ENCODE measurements around the gene TCAIM. TPM values are rescaled to one million over a fixed set of nuclear protein-coding genes. Genes with fewer than 3 reads are reported as not detected.

The TCAIM gene
- total and polyA plus RNA-seq, 9 of the 15 experiments (the other 6 are each of a cell fraction or from before 2014, with no cell fraction given), result 19.7 to 53.3 (median 36.9) TPM

DNA sequence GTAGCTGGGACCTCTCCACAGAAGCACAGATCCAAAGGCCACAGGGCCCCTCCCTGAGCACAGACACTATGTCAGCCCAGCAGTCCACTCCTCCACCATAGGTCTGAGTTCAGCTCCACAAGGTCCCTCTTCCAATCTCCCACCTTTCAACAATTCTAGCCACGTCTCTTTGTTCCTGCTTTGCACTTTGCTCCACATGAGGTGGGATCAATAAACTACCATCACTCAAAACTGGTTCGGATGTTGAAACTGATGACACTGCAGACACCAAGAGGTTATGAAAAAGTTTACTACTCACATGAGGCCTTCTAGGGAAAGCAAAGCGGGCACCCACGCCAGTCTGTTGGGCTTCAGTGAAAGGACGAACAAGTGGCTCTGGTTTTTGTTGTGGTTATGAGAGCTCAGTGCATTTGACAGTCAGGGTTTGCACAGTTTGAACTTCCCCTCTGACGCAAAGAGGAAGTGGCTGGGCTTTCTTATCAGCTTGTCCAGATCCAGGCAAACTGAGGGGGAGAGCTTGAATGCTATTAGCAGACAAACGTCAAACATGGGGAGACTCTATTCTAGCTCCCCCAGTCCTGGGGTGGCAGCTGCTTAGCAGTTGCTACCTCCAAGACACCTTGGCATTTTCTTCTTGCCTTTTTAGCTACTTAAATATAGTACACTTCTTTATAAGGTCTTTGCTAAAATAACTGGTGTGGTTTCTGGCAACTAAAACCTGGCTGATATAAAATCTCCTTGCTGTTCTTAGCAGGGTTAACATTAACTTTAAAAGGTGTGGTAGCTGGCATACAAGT, 101.1 kb downstream of the TCAIM start (continued):
- TF ChIP-seq ZNF175 (CRISPR knock-in tag; IDR thresholded peaks at IDR 0.05; ENCODE audit: low read depth), result peak; percentile 97
- TF ChIP-seq SAP30 (IDR thresholded peaks at IDR 0.05; ENCODE audit: borderline replicate concordance, insufficient read depth, low read depth, low read length, poor library complexity, severe bottlenecking), result peak; percentile 76
- peak; percentile 90 to 92 for TF ChIP-seq TRIM24 (IDR thresholded peaks at IDR 0.05)
- TF ChIP-seq DDX20 (tag; IDR thresholded peaks at IDR 0.05; ENCODE audit: low read depth), result 0 out of 2 replicates have a peak, but pooled peaks have one; percentile 18
- peak; percentile 80; the same call in 1 of the 2 replicates for TF ChIP-seq ZNF197 (CRISPR knock-in tag; IDR thresholded peaks at IDR 0.05; ENCODE audit: low read depth)
- TF ChIP-seq TAF7 (tag; IDR thresholded peaks at IDR 0.05), result peak; percentile 57; the same call in 1 of the 2 replicates
- TF ChIP-seq TRIM28 (IDR thresholded peaks at IDR 0.05), result peak; percentile 50; the same call in 1 of the 2 replicates
- TF ChIP-seq, protein P1, sequence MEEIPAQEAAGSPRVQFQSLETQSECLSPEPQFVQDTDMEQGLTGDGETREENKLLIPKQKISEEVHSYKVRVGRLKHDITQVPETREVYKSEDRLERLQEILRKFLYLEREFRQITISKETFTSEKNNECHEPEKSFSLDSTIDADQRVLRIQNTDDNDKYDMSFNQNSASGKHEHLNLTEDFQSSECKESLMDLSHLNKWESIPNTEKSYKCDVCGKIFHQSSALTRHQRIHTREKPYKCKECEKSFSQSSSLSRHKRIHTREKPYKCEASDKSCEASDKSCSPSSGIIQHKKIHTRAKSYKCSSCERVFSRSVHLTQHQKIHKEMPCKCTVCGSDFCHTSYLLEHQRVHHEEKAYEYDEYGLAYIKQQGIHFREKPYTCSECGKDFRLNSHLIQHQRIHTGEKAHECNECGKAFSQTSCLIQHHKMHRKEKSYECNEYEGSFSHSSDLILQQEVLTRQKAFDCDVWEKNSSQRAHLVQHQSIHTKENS (CRISPR knock-in tag; IDR thresholded peaks at IDR 0.05), result no peak
- no peak; the same call in 1 of the 2 replicates for TF ChIP-seq CHD2 (IDR thresholded peaks at IDR 0.05; ENCODE audit: low read depth, low read length)
- TF ChIP-seq, protein P2, sequence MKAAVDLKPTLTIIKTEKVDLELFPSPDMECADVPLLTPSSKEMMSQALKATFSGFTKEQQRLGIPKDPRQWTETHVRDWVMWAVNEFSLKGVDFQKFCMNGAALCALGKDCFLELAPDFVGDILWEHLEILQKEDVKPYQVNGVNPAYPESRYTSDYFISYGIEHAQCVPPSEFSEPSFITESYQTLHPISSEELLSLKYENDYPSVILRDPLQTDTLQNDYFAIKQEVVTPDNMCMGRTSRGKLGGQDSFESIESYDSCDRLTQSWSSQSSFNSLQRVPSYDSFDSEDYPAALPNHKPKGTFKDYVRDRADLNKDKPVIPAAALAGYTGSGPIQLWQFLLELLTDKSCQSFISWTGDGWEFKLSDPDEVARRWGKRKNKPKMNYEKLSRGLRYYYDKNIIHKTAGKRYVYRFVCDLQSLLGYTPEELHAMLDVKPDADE (conservative IDR thresholded peaks at IDR 0.05; ENCODE audit: control insufficient read depth, low read depth, low read length), result peak; percentile 92
- TF ChIP-seq ERF (CRISPR knock-in tag; IDR thresholded peaks at IDR 0.05), result peak; percentile 30; the same call in 1 of the 2 replicates
- peak; percentile 93; the same call in 1 of the 2 replicates for TF ChIP-seq PHF21A (IDR thresholded peaks at IDR 0.05; ENCODE audit: borderline replicate concordance, low read depth)
- TF ChIP-seq, protein P3, sequence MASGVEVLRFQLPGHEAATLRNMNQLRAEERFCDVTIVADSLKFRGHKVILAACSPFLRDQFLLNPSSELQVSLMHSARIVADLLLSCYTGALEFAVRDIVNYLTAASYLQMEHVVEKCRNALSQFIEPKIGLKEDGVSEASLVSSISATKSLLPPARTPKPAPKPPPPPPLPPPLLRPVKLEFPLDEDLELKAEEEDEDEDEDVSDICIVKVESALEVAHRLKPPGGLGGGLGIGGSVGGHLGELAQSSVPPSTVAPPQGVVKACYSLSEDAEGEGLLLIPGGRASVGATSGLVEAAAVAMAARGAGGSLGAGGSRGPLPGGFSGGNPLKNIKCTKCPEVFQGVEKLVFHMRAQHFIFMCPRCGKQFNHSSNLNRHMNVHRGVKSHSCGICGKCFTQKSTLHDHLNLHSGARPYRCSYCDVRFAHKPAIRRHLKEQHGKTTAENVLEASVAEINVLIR (CRISPR knock-in tag; IDR thresholded peaks at IDR 0.05), result peak; percentile 88
- no peak for TF ChIP-seq ZNF140 (CRISPR knock-in tag; IDR thresholded peaks at IDR 0.05)
- TF ChIP-seq SPI1 (IDR thresholded peaks at IDR 0.05; ENCODE audit: borderline replicate concordance, low read depth, low read length), result peak; percentile 100
- TF ChIP-seq MEF2D (tag; conservative IDR thresholded peaks at IDR 0.05; ENCODE audit: low read depth), result peak; percentile 90
- TF ChIP-seq NRF1 (conservative IDR thresholded peaks at IDR 0.05 in 1 of 2, IDR thresholded peaks at IDR 0.05 in 1 of 2), result peak in 1 of 2 experiments; percentile 37; a peak in 3 of 4 replicates
- peak; percentile 54; the same call in 1 of the 2 replicates for TF ChIP-seq ZNF133 (CRISPR knock-in tag; IDR thresholded peaks at IDR 0.05)
- TF ChIP-seq ELF4 (CRISPR knock-in tag; IDR thresholded peaks at IDR 0.05), result peak; percentile 52; the same call in 1 of the 2 replicates
- peak; percentile 72 for TF ChIP-seq NUFIP1 (IDR thresholded peaks at IDR 0.05; ENCODE audit: partially characterized antibody)
- TF ChIP-seq UBTF (IDR thresholded peaks at IDR 0.05; ENCODE audit: borderline replicate concordance in 1 of 2, low read depth in 2 of 2, low read length in 2 of 2), result peak; percentile 62 to 74; a peak in 1 of 4 replicates
- TF ChIP-seq SNRNP70 (optimal IDR thresholded peaks at IDR 0.05; ENCODE audit: low read depth, low read length), result no peak

Data from K562 (cell line).